WTC11 (cell line): ENCODE data around the gene ELMO1. TPM values are rescaled to one million over a fixed set of nuclear protein-coding genes. Genes with fewer than 3 reads are reported as not detected.

Experiments used
- ATAC-seq: fragments of 200-7000 bp; cut with Tn5 transposase; 2 replicates; pipeline ENCODE4 v1.10.0; 2021; ENCODE audit warnings: mild to moderate bottlenecking, moderate library complexity
- CTCF ChIA-PET: fragments of 300-600 bp; sonication (Branson Sonifier 250); formaldehyde crosslinking; loops from one replicate; lab custom pipeline; 2021; ENCODE audit warnings: antibody characterized with exemption; lab: Charles Lee
- POLR2A ChIA-PET: fragments of 350-600 bp; sonication (Branson Sonifier 250); formaldehyde crosslinking; loops from one replicate; lab custom pipeline; 2021; ENCODE audit warnings: antibody characterized with exemption; lab: Charles Lee
- DNase-seq: peaks from one replicate; pipeline ENCODE4 v3.0.0; 2021; ENCODE audit warnings: low spot score
- H3K27ac Mint-ChIP-seq: 2 replicates; pipeline ENCODE4 v1.8.0; 2021; ENCODE audit warnings: mixed read lengths
- H3K27me3 Mint-ChIP-seq: 2 replicates; pipeline ENCODE4 v1.8.0; 2021; ENCODE audit warnings: low read depth, mild to moderate bottlenecking, moderate library complexity, mixed read lengths
- H3K36me3 Mint-ChIP-seq: 2 replicates; pipeline ENCODE4 v1.8.0; 2021; ENCODE audit warnings: mixed read lengths
- H3K4me1 Mint-ChIP-seq: 2 replicates; pipeline ENCODE4 v1.8.0; 2022; ENCODE audit warnings: mixed read lengths
- H3K4me3 Mint-ChIP-seq: 2 replicates; pipeline ENCODE4 v1.8.0; 2021; ENCODE audit warnings: mild to moderate bottlenecking, moderate library complexity, mixed read lengths
- H3K9me3 Mint-ChIP-seq: 2 replicates; pipeline ENCODE4 v1.8.0; 2021; ENCODE audit warnings: mixed read lengths
- ATF1 ChIP-seq: sonication (generic); formaldehyde crosslinking; IDR thresholded peaks from 2 replicates; pipeline ENCODE4 v1.8.1; 2023; ENCODE audit warnings: mild to moderate bottlenecking, moderate library complexity, missing genetic modification reagents
- CREB1 ChIP-seq: sonication (generic); formaldehyde crosslinking; IDR thresholded peaks from 2 replicates; pipeline ENCODE4 v1.8.0; 2023; ENCODE audit warnings: mild to moderate bottlenecking, missing genetic modification reagents
- CREM ChIP-seq: sonication (generic); formaldehyde crosslinking; IDR thresholded peaks from 2 replicates; pipeline ENCODE4 v1.8.1; 2022; ENCODE audit warnings: mild to moderate bottlenecking, missing genetic modification reagents, moderate library complexity
- ESRRA ChIP-seq: sonication (generic); formaldehyde crosslinking; IDR thresholded peaks from 2 replicates; pipeline ENCODE4 v1.8.1; 2022; ENCODE audit warnings: mild to moderate bottlenecking, missing genetic modification reagents, borderline replicate concordance
- ETV6 ChIP-seq: sonication (generic); formaldehyde crosslinking; IDR thresholded peaks from 2 replicates; pipeline ENCODE4 v1.8.1; 2022; ENCODE audit warnings: mild to moderate bottlenecking, missing genetic modification reagents
- FOXK1 ChIP-seq: sonication (generic); formaldehyde crosslinking; IDR thresholded peaks from 2 replicates; pipeline ENCODE4 v1.8.0; 2022; ENCODE audit warnings: mild to moderate bottlenecking, moderate library complexity, missing genetic modification reagents
- JAZF1 ChIP-seq: fragments of 250-450 bp; sonication (Bioruptor Pico); IDR thresholded peaks from 2 replicates; pipeline ENCODE4 v1.9.0; 2021; ENCODE audit warnings: moderate library complexity, mild to moderate bottlenecking, inconsistent platforms
- JUN ChIP-seq: sonication (generic); formaldehyde crosslinking; IDR thresholded peaks from 2 replicates; pipeline ENCODE4 v1.8.0; 2023; ENCODE audit warnings: mild to moderate bottlenecking, missing genetic modification reagents
- RORB ChIP-seq: fragments of 250-450 bp; sonication (Bioruptor Pico); IDR thresholded peaks from 2 replicates; pipeline ENCODE4 v1.9.0; 2021; ENCODE audit warnings: mild to moderate bottlenecking
- SMAD3 ChIP-seq: sonication (generic); formaldehyde crosslinking; IDR thresholded peaks from 2 replicates; pipeline ENCODE4 v1.8.0; 2022; ENCODE audit warnings: missing genetic modification reagents, mild to moderate bottlenecking, borderline replicate concordance
- TEAD4 ChIP-seq: sonication (generic); formaldehyde crosslinking; IDR thresholded peaks from 2 replicates; pipeline ENCODE4 v1.8.0; 2022; ENCODE audit warnings: mild to moderate bottlenecking, missing genetic modification reagents
- ZNF219 ChIP-seq: sonication (generic); formaldehyde crosslinking; IDR thresholded peaks from 2 replicates; pipeline ENCODE4 v1.8.0; 2023; ENCODE audit warnings: missing genetic modification reagents, mild to moderate bottlenecking, borderline replicate concordance
- ZNF232 ChIP-seq: sonication (generic); formaldehyde crosslinking; IDR thresholded peaks from 2 replicates; pipeline ENCODE4 v1.8.0; 2022; ENCODE audit warnings: mild to moderate bottlenecking, missing genetic modification reagents
- ZNF671 ChIP-seq: fragments of 250-450 bp; sonication (Bioruptor Pico); IDR thresholded peaks from 2 replicates; pipeline ENCODE4 v1.8.0; 2021; ENCODE audit warnings: mild to moderate bottlenecking
- total RNA-seq: library from RNA; stranded (reverse); gene quantifications from 3 replicates; pipeline ENCODE4 v1.2.3, GENCODE V29; 2021
- TF ChIP-seq, protein P1 (sequence below): sonication (generic); formaldehyde crosslinking; IDR thresholded peaks from 2 replicates; pipeline ENCODE4 v1.8.0; 2022; ENCODE audit warnings: missing genetic modification reagents
- TF ChIP-seq, protein P2 (sequence below): sonication (generic); formaldehyde crosslinking; IDR thresholded peaks from 2 replicates; pipeline ENCODE4 v1.8.1; 2022; ENCODE audit warnings: mild to moderate bottlenecking, moderate library complexity, missing genetic modification reagents
- TF ChIP-seq, protein P3 (sequence below): sonication (generic); formaldehyde crosslinking; IDR thresholded peaks from 2 replicates; pipeline ENCODE4 v1.8.1; 2022; ENCODE audit warnings: low read depth, missing genetic modification reagents, borderline replicate concordance
- TF ChIP-seq, protein P4 (sequence below): sonication (generic); formaldehyde crosslinking; IDR thresholded peaks from 2 replicates; pipeline ENCODE4 v1.8.1; 2023; ENCODE audit warnings: mild to moderate bottlenecking, moderate library complexity, missing genetic modification reagents
- TF ChIP-seq, protein P5 (sequence below): sonication (generic); formaldehyde crosslinking; conservative IDR thresholded peaks from 2 replicates; pipeline ENCODE4 v1.8.1; 2023; ENCODE audit warnings: mild to moderate bottlenecking, low read depth, missing genetic modification reagents, moderate library complexity

Gene ELMO1
- total RNA-seq, 1 experiment from 2014 or later, result 19.4 TPM

DNA sequence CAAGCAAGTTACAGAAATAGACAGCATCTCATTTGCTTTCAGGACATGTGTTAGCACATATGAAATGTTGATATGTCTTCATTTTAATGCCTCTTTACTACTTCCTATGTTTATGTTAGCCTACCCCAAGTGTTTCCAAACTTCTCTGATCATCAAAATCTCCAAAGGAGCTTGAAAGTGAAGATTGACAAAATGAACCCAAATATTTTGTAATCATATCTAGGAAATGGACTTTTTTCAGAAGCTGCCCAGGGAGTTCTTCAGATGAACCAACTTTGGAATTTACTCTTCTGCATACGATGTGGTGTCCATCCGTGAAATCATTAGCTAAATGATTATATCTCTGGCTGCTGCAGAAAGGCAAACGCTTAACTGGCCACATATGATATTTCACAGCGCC is 623.2 kb downstream of the ELMO1 start:
- TF ChIP-seq, protein P1, sequence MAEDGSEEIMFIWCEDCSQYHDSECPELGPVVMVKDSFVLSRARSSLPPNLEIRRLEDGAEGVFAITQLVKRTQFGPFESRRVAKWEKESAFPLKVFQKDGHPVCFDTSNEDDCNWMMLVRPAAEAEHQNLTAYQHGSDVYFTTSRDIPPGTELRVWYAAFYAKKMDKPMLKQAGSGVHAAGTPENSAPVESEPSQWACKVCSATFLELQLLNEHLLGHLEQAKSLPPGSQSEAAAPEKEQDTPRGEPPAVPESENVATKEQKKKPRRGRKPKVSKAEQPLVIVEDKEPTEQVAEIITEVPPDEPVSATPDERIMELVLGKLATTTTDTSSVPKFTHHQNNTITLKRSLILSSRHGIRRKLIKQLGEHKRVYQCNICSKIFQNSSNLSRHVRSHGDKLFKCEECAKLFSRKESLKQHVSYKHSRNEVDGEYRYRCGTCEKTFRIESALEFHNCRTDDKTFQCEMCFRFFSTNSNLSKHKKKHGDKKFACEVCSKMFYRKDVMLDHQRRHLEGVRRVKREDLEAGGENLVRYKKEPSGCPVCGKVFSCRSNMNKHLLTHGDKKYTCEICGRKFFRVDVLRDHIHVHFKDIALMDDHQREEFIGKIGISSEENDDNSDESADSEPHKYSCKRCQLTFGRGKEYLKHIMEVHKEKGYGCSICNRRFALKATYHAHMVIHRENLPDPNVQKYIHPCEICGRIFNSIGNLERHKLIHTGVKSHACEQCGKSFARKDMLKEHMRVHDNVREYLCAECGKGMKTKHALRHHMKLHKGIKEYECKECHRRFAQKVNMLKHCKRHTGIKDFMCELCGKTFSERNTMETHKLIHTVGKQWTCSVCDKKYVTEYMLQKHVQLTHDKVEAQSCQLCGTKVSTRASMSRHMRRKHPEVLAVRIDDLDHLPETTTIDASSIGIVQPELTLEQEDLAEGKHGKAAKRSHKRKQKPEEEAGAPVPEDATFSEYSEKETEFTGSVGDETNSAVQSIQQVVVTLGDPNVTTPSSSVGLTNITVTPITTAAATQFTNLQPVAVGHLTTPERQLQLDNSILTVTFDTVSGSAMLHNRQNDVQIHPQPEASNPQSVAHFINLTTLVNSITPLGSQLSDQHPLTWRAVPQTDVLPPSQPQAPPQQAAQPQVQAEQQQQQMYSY (CRISPR knock-in tag), result no peak
- TF ChIP-seq SMAD3 (CRISPR knock-in tag), result no peak
- TF ChIP-seq ZNF671 (CRISPR knock-in tag), result no peak
- TF ChIP-seq, protein P2, sequence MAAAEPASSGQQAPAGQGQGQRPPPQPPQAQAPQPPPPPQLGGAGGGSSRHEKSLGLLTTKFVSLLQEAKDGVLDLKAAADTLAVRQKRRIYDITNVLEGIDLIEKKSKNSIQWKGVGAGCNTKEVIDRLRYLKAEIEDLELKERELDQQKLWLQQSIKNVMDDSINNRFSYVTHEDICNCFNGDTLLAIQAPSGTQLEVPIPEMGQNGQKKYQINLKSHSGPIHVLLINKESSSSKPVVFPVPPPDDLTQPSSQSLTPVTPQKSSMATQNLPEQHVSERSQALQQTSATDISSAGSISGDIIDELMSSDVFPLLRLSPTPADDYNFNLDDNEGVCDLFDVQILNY (CRISPR knock-in tag), result no peak
- no peak for TF ChIP-seq CREB1 (CRISPR knock-in tag)
- TF ChIP-seq ESRRA (CRISPR knock-in tag), result no peak
- TF ChIP-seq ZNF232 (CRISPR knock-in tag), result no peak
- no peak for TF ChIP-seq ETV6 (CRISPR knock-in tag)
- no peak for TF ChIP-seq FOXK1
- TF ChIP-seq RORB (CRISPR knock-in tag), result no peak
- no peak for TF ChIP-seq ZNF219 (CRISPR knock-in tag)
- no peak for TF ChIP-seq ATF1
- TF ChIP-seq JAZF1 (CRISPR knock-in tag), result no peak
- TF ChIP-seq, protein P3, sequence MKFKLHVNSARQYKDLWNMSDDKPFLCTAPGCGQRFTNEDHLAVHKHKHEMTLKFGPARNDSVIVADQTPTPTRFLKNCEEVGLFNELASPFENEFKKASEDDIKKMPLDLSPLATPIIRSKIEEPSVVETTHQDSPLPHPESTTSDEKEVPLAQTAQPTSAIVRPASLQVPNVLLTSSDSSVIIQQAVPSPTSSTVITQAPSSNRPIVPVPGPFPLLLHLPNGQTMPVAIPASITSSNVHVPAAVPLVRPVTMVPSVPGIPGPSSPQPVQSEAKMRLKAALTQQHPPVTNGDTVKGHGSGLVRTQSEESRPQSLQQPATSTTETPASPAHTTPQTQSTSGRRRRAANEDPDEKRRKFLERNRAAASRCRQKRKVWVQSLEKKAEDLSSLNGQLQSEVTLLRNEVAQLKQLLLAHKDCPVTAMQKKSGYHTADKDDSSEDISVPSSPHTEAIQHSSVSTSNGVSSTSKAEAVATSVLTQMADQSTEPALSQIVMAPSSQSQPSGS (CRISPR knock-in tag), result no peak
- TF ChIP-seq CREM, result no peak
- TF ChIP-seq, protein P4, sequence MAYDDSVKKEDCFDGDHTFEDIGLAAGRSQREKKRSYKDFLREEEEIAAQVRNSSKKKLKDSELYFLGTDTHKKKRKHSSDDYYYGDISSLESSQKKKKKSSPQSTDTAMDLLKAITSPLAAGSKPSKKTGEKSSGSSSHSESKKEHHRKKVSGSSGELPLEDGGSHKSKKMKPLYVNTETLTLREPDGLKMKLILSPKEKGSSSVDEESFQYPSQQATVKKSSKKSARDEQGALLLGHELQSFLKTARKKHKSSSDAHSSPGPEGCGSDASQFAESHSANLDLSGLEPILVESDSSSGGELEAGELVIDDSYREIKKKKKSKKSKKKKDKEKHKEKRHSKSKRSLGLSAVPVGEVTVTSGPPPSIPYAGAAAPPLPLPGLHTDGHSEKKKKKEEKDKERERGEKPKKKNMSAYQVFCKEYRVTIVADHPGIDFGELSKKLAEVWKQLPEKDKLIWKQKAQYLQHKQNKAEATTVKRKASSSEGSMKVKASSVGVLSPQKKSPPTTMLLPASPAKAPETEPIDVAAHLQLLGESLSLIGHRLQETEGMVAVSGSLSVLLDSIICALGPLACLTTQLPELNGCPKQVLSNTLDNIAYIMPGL (CRISPR knock-in tag), result no peak
- no peak for TF ChIP-seq TEAD4 (CRISPR knock-in tag)
- no peak for TF ChIP-seq JUN (CRISPR knock-in tag)
- TF ChIP-seq, protein P5, sequence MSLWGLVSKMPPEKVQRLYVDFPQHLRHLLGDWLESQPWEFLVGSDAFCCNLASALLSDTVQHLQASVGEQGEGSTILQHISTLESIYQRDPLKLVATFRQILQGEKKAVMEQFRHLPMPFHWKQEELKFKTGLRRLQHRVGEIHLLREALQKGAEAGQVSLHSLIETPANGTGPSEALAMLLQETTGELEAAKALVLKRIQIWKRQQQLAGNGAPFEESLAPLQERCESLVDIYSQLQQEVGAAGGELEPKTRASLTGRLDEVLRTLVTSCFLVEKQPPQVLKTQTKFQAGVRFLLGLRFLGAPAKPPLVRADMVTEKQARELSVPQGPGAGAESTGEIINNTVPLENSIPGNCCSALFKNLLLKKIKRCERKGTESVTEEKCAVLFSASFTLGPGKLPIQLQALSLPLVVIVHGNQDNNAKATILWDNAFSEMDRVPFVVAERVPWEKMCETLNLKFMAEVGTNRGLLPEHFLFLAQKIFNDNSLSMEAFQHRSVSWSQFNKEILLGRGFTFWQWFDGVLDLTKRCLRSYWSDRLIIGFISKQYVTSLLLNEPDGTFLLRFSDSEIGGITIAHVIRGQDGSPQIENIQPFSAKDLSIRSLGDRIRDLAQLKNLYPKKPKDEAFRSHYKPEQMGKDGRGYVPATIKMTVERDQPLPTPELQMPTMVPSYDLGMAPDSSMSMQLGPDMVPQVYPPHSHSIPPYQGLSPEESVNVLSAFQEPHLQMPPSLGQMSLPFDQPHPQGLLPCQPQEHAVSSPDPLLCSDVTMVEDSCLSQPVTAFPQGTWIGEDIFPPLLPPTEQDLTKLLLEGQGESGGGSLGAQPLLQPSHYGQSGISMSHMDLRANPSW, result no peak
- H3K36me3 Mint-ChIP-seq, result no peaks in the 10 kb centered on the region
- H3K4me1 Mint-ChIP-seq, result peaks cover 1% of the 10 kb centered on the region; the same call in 1 of the 2 replicates
- no peak overlapping the region for H3K27ac Mint-ChIP-seq
- no peak overlapping the region for H3K4me3 Mint-ChIP-seq
- ATAC-seq (no peak), DNase-seq (no peak)
- peaks cover 5% of the 10 kb centered on the region; the same call in 1 of the 2 replicates for H3K9me3 Mint-ChIP-seq
- CTCF ChIA-PET, result no interaction called here
- POLR2A ChIA-PET, result no interaction called here
- no peaks in the 10 kb centered on the region; the same call in 1 of the 2 replicates for H3K27me3 Mint-ChIP-seq
